ENCODE data around the gene MVB12B. TPM values are rescaled to one million over a fixed set of nuclear protein-coding genes. Genes with fewer than 3 reads are reported as not detected.

The MVB12B gene
- total RNA-seq, 4 donors from 2014 or later, result 10.2 to 25.7 (median 14.0) TPM

DNA sequence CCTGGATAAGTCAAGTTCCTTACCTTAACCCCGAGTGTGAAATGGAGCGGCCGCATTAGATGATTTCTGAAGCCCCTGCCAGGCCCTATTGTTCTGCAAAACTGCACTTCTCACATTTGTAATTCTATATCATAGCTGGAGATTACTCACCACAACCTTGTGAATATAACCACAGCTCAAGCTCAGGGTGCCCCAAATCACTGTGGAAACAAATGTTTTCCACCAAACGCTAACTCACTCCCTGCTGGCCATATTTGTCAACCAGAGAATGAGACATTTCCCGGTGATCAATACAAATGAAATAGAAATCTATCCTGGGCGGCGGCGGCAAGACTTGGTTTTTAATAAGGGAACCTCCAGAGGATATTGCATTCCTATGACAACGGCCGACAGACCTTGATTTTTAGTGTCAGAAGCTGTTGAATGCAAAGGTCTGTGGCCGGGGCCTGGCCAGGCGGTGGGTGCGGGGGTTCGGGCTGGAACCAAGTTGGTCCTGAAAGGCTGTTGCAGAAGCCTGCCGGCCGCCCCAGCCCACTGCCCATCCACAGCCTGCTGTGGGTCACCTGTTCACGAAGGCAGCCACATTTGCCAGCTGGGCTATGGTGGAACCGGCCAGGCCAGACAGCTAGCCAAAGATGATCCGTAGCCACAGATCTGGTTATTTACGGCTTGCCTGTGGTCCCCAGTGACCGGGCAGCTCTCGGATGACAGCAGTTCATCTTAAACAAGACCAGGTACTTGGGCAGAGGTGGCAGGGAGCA lies 193.2 kb downstream of the MVB12B start:
- H3K27me3 ChIP-seq, result peaks cover 54% of the 10 kb centered on the region
- no peak for TF ChIP-seq POLR2AphosphoS5 (IDR thresholded peaks at IDR 0.05)
- TF ChIP-seq EP300 (IDR thresholded peaks at IDR 0.05), result no peak
- TF ChIP-seq POLR2A (IDR thresholded peaks at IDR 0.05), result no peak
- TF ChIP-seq, protein P1, sequence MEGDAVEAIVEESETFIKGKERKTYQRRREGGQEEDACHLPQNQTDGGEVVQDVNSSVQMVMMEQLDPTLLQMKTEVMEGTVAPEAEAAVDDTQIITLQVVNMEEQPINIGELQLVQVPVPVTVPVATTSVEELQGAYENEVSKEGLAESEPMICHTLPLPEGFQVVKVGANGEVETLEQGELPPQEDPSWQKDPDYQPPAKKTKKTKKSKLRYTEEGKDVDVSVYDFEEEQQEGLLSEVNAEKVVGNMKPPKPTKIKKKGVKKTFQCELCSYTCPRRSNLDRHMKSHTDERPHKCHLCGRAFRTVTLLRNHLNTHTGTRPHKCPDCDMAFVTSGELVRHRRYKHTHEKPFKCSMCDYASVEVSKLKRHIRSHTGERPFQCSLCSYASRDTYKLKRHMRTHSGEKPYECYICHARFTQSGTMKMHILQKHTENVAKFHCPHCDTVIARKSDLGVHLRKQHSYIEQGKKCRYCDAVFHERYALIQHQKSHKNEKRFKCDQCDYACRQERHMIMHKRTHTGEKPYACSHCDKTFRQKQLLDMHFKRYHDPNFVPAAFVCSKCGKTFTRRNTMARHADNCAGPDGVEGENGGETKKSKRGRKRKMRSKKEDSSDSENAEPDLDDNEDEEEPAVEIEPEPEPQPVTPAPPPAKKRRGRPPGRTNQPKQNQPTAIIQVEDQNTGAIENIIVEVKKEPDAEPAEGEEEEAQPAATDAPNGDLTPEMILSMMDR (IDR thresholded peaks at IDR 0.05), result no peak
- H3K36me3 ChIP-seq, result no peaks in the 10 kb centered on the region
- peak in 1 of 2 donors; percentile 51 for DNase-seq (ENCODE audit: low spot score in 2 of 2)
- peaks cover 36% of the 10 kb centered on the region for H3K4me1 ChIP-seq
- no peak overlapping the region for H3K4me3 ChIP-seq
- 92% methylated on average over 20 of the region's 22 CpGs for WGBS
- no peak overlapping the region for H3K27ac ChIP-seq
- H3K9me3 ChIP-seq, result no peaks in the 10 kb centered on the region

DNA sequence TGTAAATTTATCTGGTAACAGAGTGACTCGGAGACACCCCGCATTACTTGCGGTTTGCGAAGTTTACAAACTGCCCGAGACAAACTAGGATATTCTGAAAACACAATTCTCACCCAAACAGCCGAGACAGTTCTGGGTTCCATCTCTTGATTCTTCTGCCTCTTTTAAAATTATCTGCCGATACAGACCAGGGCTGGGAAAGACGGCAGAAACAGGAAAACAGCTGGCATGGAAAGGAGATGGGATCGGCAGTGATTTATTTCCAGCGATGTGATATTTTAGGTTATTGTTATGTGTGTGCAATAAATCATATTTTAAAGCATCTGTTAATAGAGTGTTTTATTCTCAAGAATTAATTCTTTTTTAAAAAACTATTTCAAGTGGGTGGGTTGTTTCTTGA lies 193.8 kb downstream of the MVB12B start:
- 90% methylated on average over 10 of the region's 10 CpGs for WGBS
- Histone ChIP-seq H3K4me1 (peaks cover 33% of the 10 kb centered on the region), H3K36me3 (no peaks in the 10 kb centered on the region), H3K27ac (no peak overlapping the region), H3K9me3 (no peaks in the 10 kb centered on the region), H3K4me3 (no peak overlapping the region), H3K27me3 (peaks cover 48% of the 10 kb centered on the region)
- TF ChIP-seq, protein P1 (IDR thresholded peaks at IDR 0.05), result no peak
- TF ChIP-seq POLR2A (IDR thresholded peaks at IDR 0.05) (no peak), POLR2AphosphoS5 (IDR thresholded peaks at IDR 0.05) (no peak), EP300 (IDR thresholded peaks at IDR 0.05) (no peak)
- no peak for DNase-seq (ENCODE audit: low spot score in 2 of 2)

DNA sequence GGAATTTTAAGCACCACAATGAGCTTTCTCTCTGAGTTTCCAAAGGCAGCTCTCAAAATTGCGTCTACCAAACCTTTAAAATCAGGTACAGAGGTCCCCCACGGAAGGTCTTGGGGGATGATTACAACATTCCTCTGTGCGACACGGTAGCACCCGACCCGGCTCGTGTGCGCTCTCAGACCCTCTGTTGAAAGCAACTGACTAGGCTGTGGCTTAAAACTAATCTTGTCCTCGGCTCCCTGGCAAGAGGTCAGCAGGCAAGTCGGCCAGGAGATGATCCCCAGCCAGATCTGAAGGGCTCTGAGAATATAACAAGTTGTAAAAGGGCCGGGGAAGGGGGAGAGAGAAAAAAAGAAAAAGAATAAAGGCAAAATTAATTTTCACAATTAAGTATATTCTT lies 194.5 kb downstream of the MVB12B start:
- peaks cover 48% of the 10 kb centered on the region for H3K27me3 ChIP-seq
- H3K9me3 ChIP-seq, result no peaks in the 10 kb centered on the region
- no peaks in the 10 kb centered on the region for H3K36me3 ChIP-seq
- H3K4me1 ChIP-seq, result peaks cover 33% of the 10 kb centered on the region
- no peak overlapping the region for H3K27ac ChIP-seq
- TF ChIP-seq POLR2AphosphoS5 (IDR thresholded peaks at IDR 0.05), result no peak
- TF ChIP-seq EP300 (IDR thresholded peaks at IDR 0.05), result no peak
- TF ChIP-seq, protein P1 (IDR thresholded peaks at IDR 0.05), result no peak
- TF ChIP-seq POLR2A (IDR thresholded peaks at IDR 0.05), result no peak
- WGBS, result 66% methylated on average over 11 of the region's 11 CpGs
- H3K4me3 ChIP-seq, result no peak overlapping the region
- no peak for DNase-seq (ENCODE audit: low spot score in 2 of 2)

DNA sequence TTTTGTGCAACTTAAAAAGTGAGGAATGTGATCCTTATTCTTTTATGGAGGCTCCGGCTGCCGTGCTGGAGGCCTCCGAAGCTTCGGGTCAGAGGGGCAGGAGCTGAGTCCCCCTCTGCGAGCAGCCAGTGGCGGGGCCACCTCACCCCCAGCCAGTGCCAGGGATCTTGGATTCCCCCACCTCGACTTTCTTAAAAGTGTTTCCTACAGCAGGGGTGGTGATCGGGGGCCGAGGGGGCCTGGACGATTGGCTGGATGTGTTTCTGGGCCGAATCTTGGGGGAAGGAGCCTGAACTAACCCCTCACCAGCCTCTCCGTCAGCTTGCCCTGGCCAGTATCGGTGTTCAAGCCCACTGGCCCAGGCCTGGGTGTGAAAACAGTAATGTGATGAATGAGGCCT lies 194.9 kb downstream of the MVB12B start:
- H3K27me3 ChIP-seq, result peaks cover 47% of the 10 kb centered on the region

DNA sequence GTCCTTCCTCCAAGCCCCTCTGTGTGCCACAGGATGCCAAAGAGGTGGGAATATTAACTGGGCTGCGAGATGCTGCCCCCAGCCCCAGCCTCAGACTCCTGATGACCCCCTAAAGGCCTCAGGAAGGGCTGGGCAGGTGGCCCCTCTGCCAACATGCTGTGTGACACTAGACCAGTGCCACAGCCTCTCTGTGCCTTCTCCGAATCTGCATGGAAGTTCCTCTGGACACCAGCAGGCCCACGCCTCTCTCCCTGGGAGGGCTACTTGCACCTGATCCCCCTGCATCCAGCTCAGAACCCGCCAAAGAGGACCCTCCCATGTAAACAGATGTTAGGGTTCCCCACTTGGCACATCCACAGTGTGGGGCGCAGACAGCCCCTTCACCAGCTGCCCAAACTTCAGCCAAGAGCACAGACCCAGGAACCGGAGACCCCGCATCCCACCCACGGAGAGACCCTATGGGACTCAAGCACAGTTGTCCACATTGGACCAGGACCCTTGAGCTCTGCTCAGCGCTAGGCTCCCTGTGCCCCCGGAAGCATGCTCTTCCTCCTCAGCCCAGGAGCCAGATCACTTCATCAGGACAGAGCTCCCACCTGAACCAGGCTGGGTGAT lies 195.5 kb downstream of the MVB12B start:
- no peak overlapping the region for H3K27ac ChIP-seq
- no peaks in the 10 kb centered on the region for H3K9me3 ChIP-seq
- peaks cover 24% of the 10 kb centered on the region for H3K4me1 ChIP-seq
- H3K36me3 ChIP-seq, result no peaks in the 10 kb centered on the region
- DNase-seq (ENCODE audit: low spot score in 2 of 2), result no peak
- no peak for TF ChIP-seq EP300 (IDR thresholded peaks at IDR 0.05)
- TF ChIP-seq POLR2A (IDR thresholded peaks at IDR 0.05), result no peak
- TF ChIP-seq POLR2AphosphoS5 (IDR thresholded peaks at IDR 0.05), result no peak
- TF ChIP-seq, protein P1 (IDR thresholded peaks at IDR 0.05), result no peak
- WGBS, result 88% methylated on average over 6 of the region's 10 CpGs
- H3K4me3 ChIP-seq, result no peak overlapping the region
- peaks cover 42% of the 10 kb centered on the region for H3K27me3 ChIP-seq

More for the DNA sequence above, 194.9 kb downstream of the MVB12B start:
- no peak for DNase-seq (ENCODE audit: low spot score in 2 of 2)
- H3K36me3 ChIP-seq, result no peaks in the 10 kb centered on the region
- H3K27ac ChIP-seq, result no peak overlapping the region
- H3K4me3 ChIP-seq, result no peak overlapping the region
- 89% methylated on average over 13 of the region's 13 CpGs for WGBS
- TF ChIP-seq POLR2A (IDR thresholded peaks at IDR 0.05), result no peak
- TF ChIP-seq, protein P1 (IDR thresholded peaks at IDR 0.05), result no peak
- TF ChIP-seq EP300 (IDR thresholded peaks at IDR 0.05), result no peak
- TF ChIP-seq POLR2AphosphoS5 (IDR thresholded peaks at IDR 0.05), result no peak
- peaks cover 30% of the 10 kb centered on the region for H3K4me1 ChIP-seq
- H3K9me3 ChIP-seq, result no peaks in the 10 kb centered on the region
